GM18499 (cell line): Measurements from ENCODE around the gene CCAR1.
"Not testable (repeated sequence)": the region's sequence is repeated elsewhere in the genome, so short reads cannot be mapped to it uniquely, and the experiment has no call there.

Source experiments
- ATAC-seq: cut with Tn5 transposase; IDR thresholded peaks from one replicate; pipeline ENCODE4 v1.9.1; 2021; ENCODE audit warnings: moderate number of reproducible peaks; ENCODE audit not compliant: insufficient read depth, unreplicated experiment

The CCAR1 gene

GRCh38 chr10:68822626-68823025, 101.6 kb downstream of the CCAR1 start:
- not testable (repeated sequence) for ATAC-seq

- no peak for ATAC-seq
These were observed 105.9 kb downstream of the CCAR1 start, which contains the start of gene STOX1 for GRCh38 chr10:68826764-68827591. Gene STOX1 (plus strand): TSS chr10:68827531. CDS start chr10:68827624, 93 bp downstream.

GRCh38 chr10:68827592-68827959, 106.5 kb downstream of the CCAR1 start:
- ATAC-seq: not testable (repeated sequence)

- not testable (repeated sequence) for ATAC-seq
These were observed 107.1 kb downstream of the CCAR1 start for GRCh38 chr10:68828083-68828601.

GRCh38 chr10:68828833-68829232, 107.8 kb downstream of the CCAR1 start:
- no peak for ATAC-seq

GRCh38 chr10:68829521-68829920, 108.5 kb downstream of the CCAR1 start:
- no peak for ATAC-seq

- no peak for ATAC-seq
These were observed 108.9 kb downstream of the CCAR1 start for GRCh38 chr10:68829952-68830351.

GRCh38 chr10:68831961-68832455, 111.0 kb downstream of the CCAR1 start:
- no peak for ATAC-seq

GRCh38 chr10:68832601-68833000, 111.6 kb downstream of the CCAR1 start:
- ATAC-seq: no peak

- ATAC-seq: no peak
These were observed 116.7 kb downstream of the CCAR1 start for GRCh38 chr10:68837626-68838322.

GRCh38 chr10:68840650-68841049, 119.6 kb downstream of the CCAR1 start:
- ATAC-seq: not testable (repeated sequence)
